HG02759 (cell line): Measurements from ENCODE around the gene SHMT1.
"Not testable (repeated sequence)": the region's sequence is repeated elsewhere in the genome, so short reads cannot be mapped to it uniquely, and the experiment has no call there.

Source experiments
- ATAC-seq: cut with Tn5 transposase; IDR thresholded peaks from one replicate; pipeline ENCODE4 v1.9.1; 2021; ENCODE audit warnings: mild to moderate bottlenecking, moderate library complexity; ENCODE audit not compliant: unreplicated experiment

SHMT1 gene

GRCh38 chr17:18363101-18364049 is at the start of gene SHMT1:
SHMT1 (minus strand) TSS chr17:18363550; CDS start chr17:18355981, 7,569 bp downstream.
- peak; percentile 99 for ATAC-seq

- peak; percentile 85 for ATAC-seq
These were observed 48.7 kb upstream of the SHMT1 start for GRCh38 chr17:18412001-18412538.

- not testable (repeated sequence) for ATAC-seq
These were observed 48.1 kb upstream of the SHMT1 start for GRCh38 chr17:18411377-18411864.

- not testable (repeated sequence) for ATAC-seq
These were observed 47.4 kb upstream of the SHMT1 start for GRCh38 chr17:18410736-18411135.

- ATAC-seq, result not testable (repeated sequence)
These were observed 46.0 kb upstream of the SHMT1 start for GRCh38 chr17:18409321-18409720.

- ATAC-seq, result not testable (repeated sequence)
These were observed 45.6 kb upstream of the SHMT1 start for GRCh38 chr17:18408906-18409305.

GRCh38 chr17:18403604-18404003 is 40.3 kb upstream of the SHMT1 start:
- ATAC-seq, result peak; percentile 92

GRCh38 chr17:18403166-18403565 is 39.8 kb upstream of the SHMT1 start:
- not testable (repeated sequence) for ATAC-seq

GRCh38 chr17:18401872-18402590 is 38.7 kb upstream of the SHMT1 start:
- not testable (repeated sequence) for ATAC-seq

- not testable (repeated sequence) for ATAC-seq
These were observed 25.4 kb upstream of the SHMT1 start for GRCh38 chr17:18388728-18389127.

GRCh38 chr17:18388266-18388665 is 24.9 kb upstream of the SHMT1 start:
- not testable (repeated sequence) for ATAC-seq

GRCh38 chr17:18387583-18387982 is 24.2 kb upstream of the SHMT1 start:
- ATAC-seq, result not testable (repeated sequence)

GRCh38 chr17:18384271-18384670 is 20.9 kb upstream of the SHMT1 start:
- ATAC-seq, result not testable (repeated sequence)

GRCh38 chr17:18383079-18383481 is 19.7 kb upstream of the SHMT1 start:
- not testable (repeated sequence) for ATAC-seq

- ATAC-seq, result no peak
These were observed 19.2 kb upstream of the SHMT1 start for GRCh38 chr17:18382441-18383078.

- ATAC-seq, result no peak
These were observed 18.5 kb upstream of the SHMT1 start for GRCh38 chr17:18381953-18382245.

GRCh38 chr17:18381158-18381952 is 18.0 kb upstream of the SHMT1 start:
- ATAC-seq, result no peak

GRCh38 chr17:18380471-18381157 is 17.3 kb upstream of the SHMT1 start:
- ATAC-seq, result no peak
